Epithelial cell of proximal tubule (primary cell): ENCODE results near the gene TMTC1. TPM values are rescaled to one million over a fixed set of nuclear protein-coding genes. Genes with fewer than 3 reads are reported as not detected.

Experiments used
- DNase-seq: peaks from one replicate; pipeline ENCODE4 v3.0.0-alpha.2; 2011; ENCODE audit warnings: low read depth
- H3K4me3 ChIP-seq: 2 replicates; pipeline ENCODE4 v1.5.1; 2011; ENCODE audit warnings: low read depth, mild to moderate bottlenecking, low read length
- total RNA-seq: library from RNA; depleted of rRNA; stranded (reverse); fragments of >200 nt; gene quantifications from 2 replicates; pipeline ENCODE4 v1.2.3, GENCODE V29; 2015
- TF ChIP-seq, protein P1 (sequence below): conservative IDR thresholded peaks from 2 replicates; pipeline ENCODE4 v1.5.1; 2012; ENCODE audit warnings: low read depth, mild to moderate bottlenecking, low read length

Gene TMTC1
- total RNA-seq, 1 donor from 2014 or later, result 0.40 TPM

DNA sequence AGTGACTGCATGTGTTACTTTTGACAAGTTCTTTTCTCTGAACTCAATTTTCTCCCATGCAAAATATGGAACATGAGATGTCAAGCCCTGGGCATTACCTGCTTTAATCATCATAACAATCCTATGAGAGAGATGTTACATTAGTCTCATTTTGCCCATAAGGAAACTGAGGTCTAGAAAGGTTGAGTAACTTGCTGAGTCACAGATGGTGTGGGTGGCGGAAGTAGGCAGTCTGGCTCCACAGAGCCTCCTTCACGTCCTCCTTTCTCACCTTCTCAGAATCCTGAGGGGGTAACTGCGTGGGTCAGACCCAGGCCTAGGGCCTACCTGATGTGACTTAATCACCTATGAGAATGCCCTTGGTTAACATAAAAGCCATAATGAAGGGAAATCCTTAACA is 50.7 kb downstream of the TMTC1 start:
- DNase-seq, result no peak
- TF ChIP-seq, protein P1, sequence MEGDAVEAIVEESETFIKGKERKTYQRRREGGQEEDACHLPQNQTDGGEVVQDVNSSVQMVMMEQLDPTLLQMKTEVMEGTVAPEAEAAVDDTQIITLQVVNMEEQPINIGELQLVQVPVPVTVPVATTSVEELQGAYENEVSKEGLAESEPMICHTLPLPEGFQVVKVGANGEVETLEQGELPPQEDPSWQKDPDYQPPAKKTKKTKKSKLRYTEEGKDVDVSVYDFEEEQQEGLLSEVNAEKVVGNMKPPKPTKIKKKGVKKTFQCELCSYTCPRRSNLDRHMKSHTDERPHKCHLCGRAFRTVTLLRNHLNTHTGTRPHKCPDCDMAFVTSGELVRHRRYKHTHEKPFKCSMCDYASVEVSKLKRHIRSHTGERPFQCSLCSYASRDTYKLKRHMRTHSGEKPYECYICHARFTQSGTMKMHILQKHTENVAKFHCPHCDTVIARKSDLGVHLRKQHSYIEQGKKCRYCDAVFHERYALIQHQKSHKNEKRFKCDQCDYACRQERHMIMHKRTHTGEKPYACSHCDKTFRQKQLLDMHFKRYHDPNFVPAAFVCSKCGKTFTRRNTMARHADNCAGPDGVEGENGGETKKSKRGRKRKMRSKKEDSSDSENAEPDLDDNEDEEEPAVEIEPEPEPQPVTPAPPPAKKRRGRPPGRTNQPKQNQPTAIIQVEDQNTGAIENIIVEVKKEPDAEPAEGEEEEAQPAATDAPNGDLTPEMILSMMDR, result no peak
- no peak overlapping the region for H3K4me3 ChIP-seq

DNA sequence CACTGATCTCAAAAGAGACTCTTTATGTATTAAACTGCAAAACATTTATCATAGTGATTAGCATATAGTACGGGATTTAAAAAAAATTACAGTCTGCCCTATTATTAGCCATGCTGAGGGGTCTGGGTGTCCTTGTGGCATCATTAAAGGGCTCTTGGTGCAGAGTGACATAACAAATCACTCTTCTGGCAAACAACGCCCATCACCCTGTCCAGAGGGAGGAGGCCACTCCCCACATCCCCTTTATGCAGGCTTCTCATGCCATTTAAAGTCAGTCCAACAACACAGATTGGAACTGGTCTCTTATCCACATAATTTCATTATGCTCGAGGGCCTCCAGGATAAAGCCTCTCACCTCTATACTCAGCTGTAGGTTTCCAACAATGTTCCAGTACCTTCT is 51.1 kb downstream of the TMTC1 start:
- no peak for DNase-seq
- TF ChIP-seq, protein P1, result no peak
- no peak overlapping the region for H3K4me3 ChIP-seq

DNA sequence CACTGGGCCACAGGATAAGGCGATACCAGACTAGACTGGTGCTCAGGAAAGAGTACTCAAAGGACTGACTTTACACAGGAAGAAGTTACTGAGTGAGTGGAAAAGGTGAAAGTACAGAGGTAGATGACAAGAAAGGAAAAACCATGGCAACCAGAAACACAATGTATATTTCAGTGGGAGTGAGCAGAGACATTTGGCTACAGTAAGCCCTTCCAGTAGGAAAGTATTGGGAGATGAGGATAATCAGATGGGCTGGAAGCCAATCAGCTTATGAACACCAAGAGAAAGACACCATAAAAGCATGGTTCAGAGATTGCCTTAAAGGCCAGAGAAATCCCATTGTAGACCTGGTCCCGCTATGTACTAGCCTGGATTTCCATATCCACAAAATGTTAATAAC is 51.6 kb downstream of the TMTC1 start:
- no peak for DNase-seq
- TF ChIP-seq, protein P1, result no peak
- H3K4me3 ChIP-seq, result no peak overlapping the region

DNA sequence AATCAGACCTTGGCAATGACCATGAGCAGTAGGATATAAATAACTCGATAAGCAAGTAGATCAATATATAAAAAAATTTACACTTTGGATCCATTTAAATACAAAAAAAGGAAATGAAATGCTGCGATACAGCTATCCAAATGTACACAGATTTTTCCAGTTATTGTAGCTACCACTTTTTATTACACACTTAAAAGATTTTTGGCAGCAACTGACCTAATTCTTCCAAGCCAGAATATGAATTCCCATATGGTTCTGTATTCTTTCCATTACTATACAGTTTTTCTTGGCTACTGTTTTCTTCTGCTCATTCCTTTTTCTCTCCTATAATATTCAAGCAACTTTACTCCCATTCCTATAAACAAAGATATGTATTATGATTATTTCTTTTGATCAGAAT is 52.2 kb downstream of the TMTC1 start:
- H3K4me3 ChIP-seq, result no peak overlapping the region
- TF ChIP-seq, protein P1, result no peak
- DNase-seq, result no peak

DNA sequence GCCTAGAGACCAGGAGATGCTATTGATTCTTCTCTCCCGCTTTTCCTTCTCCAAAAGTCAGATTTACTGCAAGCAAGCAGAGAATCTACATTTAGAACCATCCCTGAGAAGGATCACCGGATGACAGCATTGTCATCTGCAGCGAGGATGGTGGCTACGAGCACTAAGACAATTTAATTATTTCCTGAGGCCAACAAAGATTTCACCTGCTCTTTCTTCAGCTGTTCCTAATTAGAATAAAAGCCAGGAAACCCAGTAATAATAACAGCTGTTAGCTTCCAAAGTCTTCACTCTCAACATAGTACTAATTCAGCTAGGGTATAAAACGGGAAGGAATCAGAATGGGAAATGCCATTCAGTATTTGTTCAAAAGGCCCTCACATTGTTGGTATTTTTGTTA is 53.3 kb downstream of the TMTC1 start:
- TF ChIP-seq, protein P1, result no peak
- DNase-seq, result no peak
- H3K4me3 ChIP-seq, result no peak overlapping the region

DNA sequence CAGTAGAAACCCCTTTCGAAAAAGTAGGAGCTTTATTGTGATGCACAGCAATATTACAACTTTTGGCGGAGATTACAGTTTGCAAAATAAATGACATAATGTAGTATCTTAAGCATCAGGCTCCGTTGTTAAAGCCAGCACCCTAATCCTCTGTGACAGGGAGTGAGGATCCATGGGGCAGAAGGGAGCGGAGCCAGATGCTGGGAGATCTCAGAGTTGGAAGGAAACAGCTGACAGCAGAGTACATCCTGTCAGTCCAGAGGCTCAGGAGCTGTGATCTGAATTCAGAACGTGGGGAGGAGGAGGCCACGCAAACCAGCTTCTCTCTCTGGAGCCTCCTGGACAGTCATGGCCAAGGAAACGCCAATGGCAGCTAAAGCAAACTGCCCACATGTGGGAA is 55.7 kb downstream of the TMTC1 start:
- DNase-seq, result no peak
- H3K4me3 ChIP-seq, result no peak overlapping the region
- TF ChIP-seq, protein P1, result no peak

DNA sequence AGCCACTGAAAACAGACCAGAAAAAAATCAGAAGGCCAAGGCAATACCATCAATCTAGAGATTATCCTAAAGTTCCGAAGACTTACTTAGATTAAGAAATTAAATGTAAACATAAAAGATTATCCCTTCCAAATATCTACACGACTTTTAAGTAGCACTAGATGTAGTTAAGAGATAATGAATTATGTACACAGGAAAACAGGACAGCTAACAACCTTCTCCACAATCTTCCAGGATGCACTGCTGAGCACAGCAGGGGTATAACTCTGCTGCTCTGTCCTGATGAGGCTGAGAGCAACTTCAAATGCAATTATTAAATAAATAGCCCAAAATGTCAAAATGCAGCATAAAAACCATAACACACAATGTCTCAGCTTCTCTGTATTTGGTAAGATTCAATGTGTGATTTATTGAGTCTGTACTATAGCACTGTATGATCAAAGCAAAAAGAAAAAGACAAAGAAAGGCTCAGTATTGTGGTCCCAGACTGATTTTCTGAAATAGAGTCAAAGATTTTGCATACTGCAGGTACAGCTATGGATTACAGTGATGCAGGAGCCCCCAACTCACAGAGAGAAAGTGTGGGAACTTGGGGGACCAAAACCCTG is 56.9 kb downstream of the TMTC1 start:
- TF ChIP-seq, protein P1, result no peak
- no peak overlapping the region for H3K4me3 ChIP-seq
- no peak for DNase-seq
